GM23338 (cell line): ENCODE results near the gene KIF5A. TPM values are rescaled to one million over a fixed set of nuclear protein-coding genes. Genes with fewer than 3 reads are reported as not detected.

Experiments used
- ATAC-seq: fragments of 200-7000 bp; cut with Tn5 transposase; 3 replicates; pipeline ENCODE4 v1.9.1; 2020
- DNase-seq: peaks from one replicate; pipeline ENCODE4 v3.0.0-alpha.2; 2015; ENCODE audit warnings: low spot score
- H2AFZ ChIP-seq: fragments of 200-600 bp; sonication (generic); 2 replicates; pipeline ENCODE4 v1.8.0; 2016; ENCODE audit warnings: antibody characterized with exemption, mild to moderate bottlenecking, moderate library complexity
- H3F3A ChIP-seq: fragments of 200-600 bp; sonication (generic); replicated peaks from 2 replicates; pipeline ENCODE4 v1.8.0; 2017; ENCODE audit warnings: antibody characterized with exemption, mixed run types, low read depth
- H3K27ac ChIP-seq: fragments of 200-600 bp; sonication (generic); 2 replicates; pipeline ENCODE4 v1.6.1; 2016; ENCODE audit warnings: low read depth
- H3K27me3 ChIP-seq: fragments of 200-600 bp; sonication (generic); 2 replicates; pipeline ENCODE4 v1.8.0; 2016; ENCODE audit warnings: mild to moderate bottlenecking, mixed run types, moderate library complexity; ENCODE audit not compliant: insufficient read depth
- H3K36me3 ChIP-seq: fragments of 200-600 bp; sonication (generic); 2 replicates; pipeline ENCODE4 v1.8.0; 2016; ENCODE audit warnings: mild to moderate bottlenecking; ENCODE audit not compliant: insufficient read depth
- H3K4me1 ChIP-seq: fragments of 200-600 bp; sonication (generic); 2 replicates; pipeline ENCODE4 v1.8.0; 2016; ENCODE audit warnings: mild to moderate bottlenecking, moderate library complexity; ENCODE audit not compliant: insufficient read depth
- H3K4me2 ChIP-seq: fragments of 200-600 bp; sonication (generic); 2 replicates; pipeline ENCODE4 v1.7.1; 2017; ENCODE audit warnings: mixed run types
- H3K4me3 ChIP-seq: fragments of 200-600 bp; sonication (generic); 2 replicates; pipeline ENCODE4 v1.6.1; 2016; ENCODE audit warnings: mixed run types
- H3K79me2 ChIP-seq: fragments of 200-600 bp; sonication (generic); replicated peaks from 2 replicates; pipeline ENCODE4 v1.8.0; 2017; ENCODE audit warnings: mild to moderate bottlenecking; ENCODE audit not compliant: insufficient read depth
- H3K9me2 ChIP-seq: fragments of 200-600 bp; sonication (generic); 2 replicates; pipeline ENCODE4 v1.8.0; 2017; ENCODE audit not compliant: insufficient read depth
- H4K20me1 ChIP-seq: fragments of 200-600 bp; sonication (generic); replicated peaks from 2 replicates; pipeline ENCODE4 v1.8.0; 2017; ENCODE audit warnings: mild to moderate bottlenecking; ENCODE audit not compliant: insufficient read depth
- H3K27ac Mint-ChIP-seq: 2 replicates; pipeline ENCODE4 v1.8.0; 2020; ENCODE audit warnings: inconsistent platforms, mild to moderate bottlenecking, moderate library complexity, mixed read lengths
- H3K27me3 Mint-ChIP-seq: 3 replicates; pipeline ENCODE4 v1.8.0; 2022; ENCODE audit warnings: low read depth, mild to moderate bottlenecking, moderate library complexity, mixed read lengths, inconsistent platforms; ENCODE audit not compliant: insufficient read depth, poor library complexity
- H3K36me3 Mint-ChIP-seq: 3 replicates; pipeline ENCODE4 v1.8.0; 2021; ENCODE audit warnings: low read depth, mild to moderate bottlenecking, inconsistent platforms, moderate library complexity, mixed read lengths
- H3K4me1 Mint-ChIP-seq: 3 replicates; pipeline ENCODE4 v1.8.0; 2020; ENCODE audit warnings: mild to moderate bottlenecking, inconsistent platforms, mixed read lengths
- H3K4me3 Mint-ChIP-seq: 3 replicates; pipeline ENCODE4 v1.8.0; 2021; ENCODE audit warnings: moderate library complexity, mild to moderate bottlenecking, inconsistent platforms, mixed read lengths
- H3K9me3 Mint-ChIP-seq: 3 replicates; pipeline ENCODE4 v1.8.0; 2020; ENCODE audit warnings: moderate library complexity, mild to moderate bottlenecking, inconsistent platforms, mixed read lengths
- CREB1 ChIP-seq: fragments of 250-450 bp; sonication (Bioruptor Pico); IDR thresholded peaks from 2 replicates; pipeline ENCODE4 v1.5.0; 2020; ENCODE audit warnings: low read depth, mild to moderate bottlenecking, moderate library complexity
- ETS1 ChIP-seq: IDR thresholded peaks from 2 replicates; pipeline ENCODE4 v1.6.1; 2016; ENCODE audit warnings: antibody characterized with exemption
- EZH2 ChIP-seq: fragments of 200-600 bp; sonication (generic); IDR thresholded peaks from one replicate; pipeline ENCODE4 v1.8.0; 2017; ENCODE audit warnings: antibody characterized with exemption, mild to moderate bottlenecking, low read depth; ENCODE audit not compliant: unreplicated experiment
- EZH2phosphoT487 ChIP-seq: fragments of 200-600 bp; sonication (generic); IDR thresholded peaks from one replicate; pipeline ENCODE4 v1.8.1; 2018; ENCODE audit warnings: antibody characterized with exemption; ENCODE audit not compliant: unreplicated experiment
- JUNB ChIP-seq: IDR thresholded peaks from one replicate; pipeline ENCODE4 v1.6.1; 2016; ENCODE audit warnings: antibody characterized with exemption; ENCODE audit not compliant: unreplicated experiment
- POLR2AphosphoS5 ChIP-seq: IDR thresholded peaks from 2 replicates; pipeline ENCODE4 v1.6.1; 2016; ENCODE audit warnings: antibody characterized with exemption, low read depth
- REST ChIP-seq: IDR thresholded peaks from one replicate; pipeline ENCODE4 v1.6.1; 2018; ENCODE audit warnings: antibody characterized with exemption; ENCODE audit not compliant: unreplicated experiment
- STAT1 ChIP-seq: IDR thresholded peaks from one replicate; pipeline ENCODE4 v1.6.1; 2016; ENCODE audit warnings: antibody characterized with exemption; ENCODE audit not compliant: unreplicated experiment
- ZNF331 ChIP-seq: fragments of 250-450 bp; sonication (Bioruptor Pico); IDR thresholded peaks from 2 replicates; pipeline ENCODE4 v1.5.0; 2020; ENCODE audit warnings: low read depth, mild to moderate bottlenecking, moderate library complexity
- polyA plus RNA-seq: library from polyadenylated mRNA; unstranded; fragments of >200 nt; fragmentation: Nextera tagmentation; extraction: Ambion mirVana; gene quantifications from 2 replicates; pipeline ENCODE4 v1.2.1, GENCODE V29; 2016
- total RNA-seq: library from RNA; depleted of rRNA; stranded (reverse); fragments of >200 nt; shearing (Covaris generic); gene quantifications from 2 replicates; pipeline ENCODE4 v1.2.3, GENCODE V29; 2014

Gene KIF5A
- total and polyA plus RNA-seq, 2 experiments from 2014 or later = 11.1 to 21.3 TPM

GRCh38 chr12:57613427-57614109 lies 63.7 kb downstream of the KIF5A start:
- H4K20me1 ChIP-seq = no peaks in the 10 kb centered on the region; the same call in 1 of the 2 replicates
- Mint-ChIP-seq H3K36me3 (peaks cover 21% of the 10 kb centered on the region; the same call in 1 of the 3 replicates), H3K9me3 (no peaks in the 10 kb centered on the region), H3K27me3 (peaks cover 77% of the 10 kb centered on the region), H3K27ac (no peak overlapping the region), H3K4me1 (peaks cover 32% of the 10 kb centered on the region), H3K4me3 (no peak overlapping the region; the same call in 2 of the 3 replicates)
- H3K27ac ChIP-seq = no peak overlapping the region
- H3K4me3 ChIP-seq = peak overlapping the region; percentile 39; the same call in 1 of the 2 replicates
- no peak overlapping the region for H2AFZ ChIP-seq
- no peaks in the 10 kb centered on the region for H3K9me2 ChIP-seq
- H3K36me3 ChIP-seq = peaks cover 4% of the 10 kb centered on the region; the same call in 1 of the 2 replicates
- no peak for DNase-seq
- H3K27me3 ChIP-seq = peaks cover 89% of the 10 kb centered on the region
- H3F3A ChIP-seq = peaks cover 5% of the 10 kb centered on the region; the same call in 1 of the 2 replicates
- no peak for ATAC-seq
- H3K4me2 ChIP-seq = peak overlapping the region; percentile 68
- peaks cover 29% of the 10 kb centered on the region for H3K4me1 ChIP-seq
- no peak for TF ChIP-seq REST
- no peak for TF ChIP-seq ETS1
- no peak for TF ChIP-seq EZH2phosphoT487
- TF ChIP-seq EZH2 = peak; percentile 8
- TF ChIP-seq STAT1 = no peak
- TF ChIP-seq ZNF331 (CRISPR knock-in tag) = no peak
- TF ChIP-seq POLR2AphosphoS5 = no peak
- no peaks in the 10 kb centered on the region for H3K79me2 ChIP-seq

GRCh38 chr12:57614178-57614947 lies 64.5 kb downstream of the KIF5A start:
- ATAC-seq (peak; percentile 24), DNase-seq (peak; percentile 89)
- peaks cover 95% of the 10 kb centered on the region for H3K27me3 ChIP-seq

More at GRCh38 chr12:57614178-57614947, 64.5 kb downstream of the KIF5A start:
- Mint-ChIP-seq H3K4me1 (peaks cover 31% of the 10 kb centered on the region), H3K27ac (no peak overlapping the region), H3K9me3 (no peaks in the 10 kb centered on the region), H3K27me3 (peaks cover 81% of the 10 kb centered on the region), H3K4me3 (no peak overlapping the region; the same call in 2 of the 3 replicates), H3K36me3 (peaks cover 20% of the 10 kb centered on the region; the same call in 1 of the 3 replicates)
- no peaks in the 10 kb centered on the region; the same call in 1 of the 2 replicates for H4K20me1 ChIP-seq
- peak; percentile 26; the same call in 1 of the 2 replicates for TF ChIP-seq CREB1 (CRISPR knock-in tag)
- no peak for TF ChIP-seq JUNB
- H3K36me3 ChIP-seq = peaks cover 4% of the 10 kb centered on the region; the same call in 1 of the 2 replicates
- H3K79me2 ChIP-seq = no peaks in the 10 kb centered on the region
- H3K4me3 ChIP-seq = peak overlapping the region; percentile 39; the same call in 1 of the 2 replicates
- no peak overlapping the region for H3K27ac ChIP-seq
- H3K4me2 ChIP-seq = peak overlapping the region; percentile 68
- H3K4me1 ChIP-seq = peaks cover 28% of the 10 kb centered on the region; the same call in 1 of the 2 replicates
- no peaks in the 10 kb centered on the region for H3K9me2 ChIP-seq
- H2AFZ ChIP-seq = no peak overlapping the region
- peaks cover 8% of the 10 kb centered on the region; the same call in 1 of the 2 replicates for H3F3A ChIP-seq
